Kidney capillary endothelial cell (primary cell): ENCODE results near the gene MPST.
"Not testable (repeated sequence)": the region's sequence is repeated elsewhere in the genome, so short reads cannot be mapped to it uniquely, and the experiment has no call there.

Source experiments
- DNase-seq: peaks from one replicate; pipeline ENCODE4 v3.0.0-alpha.2; 2018; ENCODE audit warnings: low spot score

Gene MPST

DNA sequence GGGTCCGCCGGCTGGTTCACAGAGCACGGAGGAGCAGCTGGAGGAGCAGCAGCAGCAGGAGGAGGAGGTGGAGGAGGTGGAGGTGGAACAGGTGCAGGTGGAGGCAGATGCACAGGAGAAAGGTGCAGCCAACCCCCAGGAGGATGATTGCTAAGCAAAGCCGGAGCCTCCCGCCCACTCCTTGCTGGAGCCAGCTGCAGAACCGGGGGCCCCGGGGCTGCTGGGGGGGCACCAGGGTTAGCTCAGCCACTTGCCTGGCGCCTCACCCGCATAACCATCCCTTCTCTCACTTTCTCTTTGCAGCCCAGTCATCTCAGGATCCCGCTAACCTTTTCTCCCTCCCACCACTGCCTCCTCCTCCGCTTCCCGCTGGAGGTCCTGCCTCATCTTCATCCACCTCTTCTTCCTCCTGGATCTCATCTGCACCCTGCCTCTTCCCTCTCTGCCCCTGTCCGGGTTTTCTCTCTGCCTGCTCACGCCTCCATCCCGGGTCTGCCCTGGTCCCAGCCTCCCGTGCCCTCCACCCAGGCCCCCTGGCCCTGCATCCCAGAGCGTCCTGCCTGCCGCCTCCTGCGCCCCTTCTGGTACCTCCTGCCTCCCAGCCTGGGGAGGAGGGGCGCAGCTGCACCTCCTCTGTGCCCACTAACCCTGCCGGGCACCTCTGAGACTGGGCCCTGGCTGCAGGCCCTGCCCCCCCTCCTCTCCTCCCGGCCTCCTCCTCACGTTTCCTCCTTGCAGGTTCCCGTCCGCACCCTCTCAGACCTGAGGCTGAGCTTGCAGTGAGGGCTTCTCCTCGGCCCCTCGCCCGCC lies 41.5 kb downstream of the MPST start:
- no peak for DNase-seq

DNA sequence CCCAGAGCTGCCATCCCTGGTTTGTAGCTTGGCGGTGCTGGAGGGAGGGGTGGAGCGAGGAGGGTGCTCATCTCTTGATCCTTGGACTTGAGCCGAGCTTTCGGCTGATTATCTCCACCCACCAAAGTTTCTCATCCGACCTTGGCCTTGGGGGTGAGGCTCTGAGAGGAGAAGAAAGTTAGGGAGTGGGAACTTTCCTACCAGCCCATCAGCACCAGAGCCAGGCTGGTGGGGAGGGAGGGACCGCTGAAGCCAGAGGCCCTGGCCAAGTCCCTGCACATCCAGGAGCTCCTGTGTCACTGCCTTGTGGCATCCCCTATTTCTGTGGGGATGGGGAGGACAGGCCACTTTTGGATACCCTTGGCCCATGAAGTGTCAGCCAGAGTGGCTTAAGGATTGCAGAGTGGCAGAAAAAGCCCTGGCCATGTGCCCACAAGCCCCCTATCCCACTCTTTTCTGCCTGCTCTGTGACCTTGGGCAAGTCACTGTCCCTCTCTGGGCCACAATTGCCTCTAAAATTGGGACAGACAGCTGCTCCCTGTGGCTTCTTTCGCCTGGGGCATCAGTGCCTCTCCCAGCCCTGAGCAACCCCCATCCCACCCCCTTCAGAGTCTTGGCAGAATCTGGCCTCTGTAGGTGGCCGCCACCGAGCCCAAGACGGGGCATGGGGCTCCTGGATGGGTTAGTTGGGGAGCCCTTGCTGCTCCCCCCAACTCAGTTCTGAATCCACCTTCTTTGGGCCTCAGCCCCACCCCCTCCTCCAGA lies 42.3 kb downstream of the MPST start:
- DNase-seq = no peak

- DNase-seq = no peak
These were observed 42.8 kb downstream of the MPST start for GRCh38 chr22:37062376-37062675.

DNA sequence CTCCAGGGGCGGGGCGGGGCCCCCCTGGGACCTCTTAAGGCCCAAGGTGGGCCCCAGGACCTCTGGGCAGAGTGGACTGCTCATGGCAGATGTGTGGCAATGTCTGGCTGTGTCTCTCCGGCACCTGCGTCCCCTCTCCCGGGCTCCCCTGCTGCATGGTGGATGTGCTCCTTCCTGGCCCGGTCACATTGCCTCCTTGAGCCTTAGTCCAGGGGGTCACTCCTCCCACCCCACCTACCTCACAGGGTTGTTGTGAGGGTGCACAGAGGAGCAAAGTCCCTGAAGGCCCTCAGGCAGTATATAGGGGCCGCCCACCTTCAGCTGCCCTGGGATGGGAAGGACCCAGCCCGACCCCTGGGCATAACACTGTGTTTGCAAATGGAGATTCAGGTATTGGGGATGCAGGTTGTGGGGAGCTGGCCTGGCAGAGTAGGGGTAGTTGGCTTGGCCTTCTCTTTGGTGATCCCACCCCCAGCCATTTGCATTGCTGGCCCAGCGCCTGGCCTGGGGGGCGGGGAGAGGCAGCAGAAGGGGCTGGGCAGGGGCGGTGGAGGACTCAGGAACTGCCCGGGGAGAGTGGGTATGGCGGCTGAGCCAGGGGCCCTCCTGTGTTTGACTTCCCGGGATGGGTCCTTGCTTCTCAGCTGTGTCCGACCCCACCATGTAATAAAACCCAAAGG lies 43.3 kb downstream of the MPST start:
- no peak for DNase-seq

DNA sequence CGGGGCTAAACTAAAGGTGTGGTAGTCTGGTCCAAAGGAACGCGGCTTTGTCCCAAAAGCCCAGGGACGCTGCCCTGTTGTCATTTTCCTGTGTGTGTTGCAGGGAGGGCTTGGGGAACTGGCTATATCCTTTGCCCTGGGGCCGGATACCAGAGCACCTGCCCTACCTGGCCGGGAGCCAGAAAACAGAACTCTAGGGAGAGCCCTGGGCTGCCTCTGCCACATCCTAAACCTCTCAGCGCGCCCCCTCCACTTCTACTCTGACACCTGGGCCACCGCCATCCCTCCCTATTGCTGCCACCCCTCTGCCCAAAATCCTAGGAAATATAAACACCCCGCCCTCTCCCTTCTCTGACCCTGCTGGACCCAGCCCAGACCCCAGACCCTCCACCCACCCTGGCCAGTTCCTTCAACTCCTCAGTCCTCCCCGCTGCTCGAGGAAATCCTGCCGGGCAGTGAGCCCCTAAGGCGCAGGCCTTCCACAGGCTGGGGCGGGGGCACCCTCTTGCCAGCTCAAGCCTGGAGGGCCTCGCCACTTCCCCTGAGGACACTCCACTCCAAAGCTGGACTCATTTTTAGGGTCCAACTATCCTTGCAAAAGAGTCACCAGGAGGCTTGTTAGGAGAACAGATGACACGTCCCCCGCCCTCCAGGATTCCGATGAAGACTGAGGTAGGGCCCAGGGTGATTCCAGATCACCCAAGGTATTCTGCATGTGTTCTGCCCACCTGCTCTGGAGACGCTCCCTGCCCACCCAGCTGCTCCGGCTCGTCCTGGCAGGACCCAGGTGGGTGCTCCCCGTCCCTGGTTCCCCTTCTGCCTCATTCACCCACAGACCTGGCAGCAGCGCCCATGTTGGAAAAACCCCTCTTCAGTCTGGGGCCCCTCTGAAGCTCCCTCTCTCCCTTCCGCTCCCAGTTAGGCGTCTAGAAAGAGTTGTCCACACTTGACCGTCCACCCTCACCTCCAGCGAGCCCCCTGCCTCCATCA lies 44.2 kb downstream of the MPST start:
- DNase-seq = no peak

DNA sequence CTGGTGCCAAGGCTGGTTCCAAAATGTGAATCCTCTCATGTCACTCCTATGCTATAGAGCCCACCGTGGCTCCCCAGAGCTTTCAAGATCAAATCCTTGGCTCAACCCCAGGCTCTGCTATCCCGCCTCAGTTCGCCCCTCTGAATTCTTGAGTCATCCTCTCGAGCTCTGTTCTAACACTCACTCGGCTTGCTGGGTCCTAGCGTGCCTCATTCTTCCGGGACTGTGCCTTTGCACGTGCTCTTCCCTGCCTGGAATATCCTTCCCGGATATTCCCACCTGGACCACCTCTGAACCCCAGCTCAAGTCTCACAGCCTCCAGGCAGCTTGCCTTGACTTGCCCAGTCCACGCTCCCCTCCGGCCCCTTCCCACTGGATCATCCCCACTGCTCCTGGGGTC lies 45.0 kb downstream of the MPST start:
- DNase-seq = no peak

DNA sequence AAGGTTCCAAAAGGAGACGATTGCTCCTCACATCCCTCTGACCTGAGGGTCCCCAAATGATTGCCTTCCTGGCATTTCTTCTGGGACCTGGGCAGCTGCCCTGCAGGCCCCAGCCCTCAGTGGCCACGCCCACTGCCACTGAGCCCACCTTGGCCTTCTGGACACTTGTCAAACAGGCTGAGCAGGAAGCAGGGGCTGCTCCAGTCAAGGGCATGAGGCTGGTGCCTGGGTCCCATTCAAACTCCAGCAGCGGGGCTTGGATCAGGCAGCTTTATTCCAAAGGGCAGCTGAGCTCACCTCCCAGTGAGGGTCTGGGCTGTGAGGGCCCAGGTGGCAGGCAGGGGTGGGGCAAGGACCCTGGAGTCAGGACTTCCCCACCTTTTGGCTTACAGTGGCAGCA lies 45.6 kb downstream of the MPST start:
- DNase-seq = no peak

DNA sequence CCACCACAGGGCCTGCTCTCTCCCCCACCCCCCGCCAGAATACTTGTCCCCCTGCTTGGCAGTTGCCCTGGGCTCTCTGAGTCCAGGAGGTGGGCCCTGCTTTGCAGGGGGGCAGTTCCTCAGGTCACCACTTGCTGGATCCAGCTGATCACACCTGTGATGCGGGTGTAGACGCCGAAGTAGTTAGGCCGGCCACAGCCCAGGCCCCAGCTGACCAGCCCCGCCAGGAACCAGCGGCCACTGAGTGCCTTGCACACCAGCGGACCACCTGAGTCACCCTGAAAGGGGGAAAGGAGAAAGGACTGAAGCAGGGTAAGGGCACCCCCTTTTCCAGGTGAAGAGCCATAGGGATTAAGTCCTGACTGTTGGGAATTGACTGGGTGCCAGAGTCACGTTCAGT lies 46.4 kb downstream of the MPST start:
- no peak for DNase-seq

DNA sequence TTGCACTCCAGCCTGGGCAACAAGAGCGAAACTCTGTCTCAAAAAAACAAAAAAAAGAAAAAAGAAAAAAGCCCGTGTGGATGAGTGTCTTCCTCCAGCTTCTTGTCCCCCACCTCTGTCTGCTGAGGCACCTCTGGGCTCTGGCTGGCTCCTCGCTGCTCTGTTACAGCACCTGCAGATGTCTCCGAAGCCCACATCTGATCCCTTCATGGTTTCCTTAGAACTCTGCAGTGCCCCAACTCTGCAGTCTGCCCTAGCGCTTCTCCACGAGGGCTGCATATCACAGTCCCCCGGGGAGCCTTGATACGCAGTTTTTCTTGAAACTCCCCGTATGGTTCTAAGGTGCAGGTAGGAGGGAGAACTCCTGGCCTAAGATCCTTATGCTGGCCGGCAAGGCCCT lies 47.9 kb downstream of the MPST start:
- no peak for DNase-seq

DNA sequence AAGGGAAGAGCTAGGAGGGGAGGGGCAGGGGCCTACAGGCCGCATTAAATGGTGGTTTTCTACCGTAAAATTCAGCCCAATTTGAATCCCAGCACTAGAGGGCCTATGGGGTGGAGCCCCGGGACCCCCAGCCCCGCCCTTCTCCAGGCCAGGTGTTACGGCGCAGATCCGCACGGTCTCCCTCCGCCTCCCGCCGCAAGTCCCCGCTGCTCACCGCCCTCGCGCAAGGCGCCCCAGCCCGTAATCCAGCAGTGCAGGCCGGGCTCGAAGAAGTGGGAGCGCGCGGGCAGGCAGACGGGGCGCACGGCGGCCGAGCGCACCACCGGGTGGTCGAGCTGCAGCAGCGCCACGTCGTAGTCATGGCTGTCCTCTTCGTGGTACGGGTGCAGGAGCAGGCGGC lies 49.3 kb downstream of the MPST start:
- no peak for DNase-seq

DNA sequence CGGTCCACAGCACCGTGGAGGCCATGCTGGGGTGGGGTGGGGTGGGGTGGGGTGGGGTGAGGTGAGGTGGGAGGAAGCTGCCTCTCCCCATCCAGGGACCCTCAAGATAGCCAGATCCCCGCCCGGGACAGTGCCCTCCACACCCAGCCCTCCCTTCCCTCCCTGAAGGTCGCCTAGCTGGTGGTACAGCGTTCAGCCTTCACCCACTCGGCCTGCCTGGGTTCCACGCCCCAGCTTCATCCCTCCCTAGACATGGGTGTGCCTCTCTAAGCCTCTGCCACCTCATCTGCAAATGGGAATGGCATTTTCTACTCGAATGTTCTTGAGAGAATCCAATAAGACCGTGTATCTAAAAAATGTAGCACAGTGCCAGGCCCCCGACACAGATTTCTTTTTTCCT lies 49.8 kb downstream of the MPST start:
- no peak for DNase-seq

DNA sequence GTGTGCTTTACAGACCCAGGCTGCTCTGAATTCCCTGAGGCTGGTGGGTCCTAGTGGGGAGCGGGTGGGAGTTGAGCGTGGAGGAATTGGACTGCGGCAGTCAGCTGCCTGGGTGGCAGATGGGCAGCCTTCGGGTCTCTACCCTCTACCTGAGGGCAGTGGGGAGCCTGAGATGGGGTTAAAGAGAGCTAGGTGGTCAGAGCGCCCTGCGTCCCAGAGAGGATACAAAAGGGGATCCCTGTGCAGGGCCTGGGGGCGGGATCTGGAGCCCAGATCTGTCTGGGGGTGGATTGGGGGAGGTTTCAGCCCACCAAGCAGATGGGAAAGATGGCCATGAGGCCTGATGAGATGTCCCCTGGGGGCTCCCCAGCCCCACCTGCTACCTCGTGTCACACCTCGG lies 50.2 kb downstream of the MPST start:
- no peak for DNase-seq

- no peak for DNase-seq
These were observed 50.8 kb downstream of the MPST start for GRCh38 chr22:37070334-37070733.

- DNase-seq = no peak
These were observed 51.2 kb downstream of the MPST start for GRCh38 chr22:37070744-37071143.

DNA sequence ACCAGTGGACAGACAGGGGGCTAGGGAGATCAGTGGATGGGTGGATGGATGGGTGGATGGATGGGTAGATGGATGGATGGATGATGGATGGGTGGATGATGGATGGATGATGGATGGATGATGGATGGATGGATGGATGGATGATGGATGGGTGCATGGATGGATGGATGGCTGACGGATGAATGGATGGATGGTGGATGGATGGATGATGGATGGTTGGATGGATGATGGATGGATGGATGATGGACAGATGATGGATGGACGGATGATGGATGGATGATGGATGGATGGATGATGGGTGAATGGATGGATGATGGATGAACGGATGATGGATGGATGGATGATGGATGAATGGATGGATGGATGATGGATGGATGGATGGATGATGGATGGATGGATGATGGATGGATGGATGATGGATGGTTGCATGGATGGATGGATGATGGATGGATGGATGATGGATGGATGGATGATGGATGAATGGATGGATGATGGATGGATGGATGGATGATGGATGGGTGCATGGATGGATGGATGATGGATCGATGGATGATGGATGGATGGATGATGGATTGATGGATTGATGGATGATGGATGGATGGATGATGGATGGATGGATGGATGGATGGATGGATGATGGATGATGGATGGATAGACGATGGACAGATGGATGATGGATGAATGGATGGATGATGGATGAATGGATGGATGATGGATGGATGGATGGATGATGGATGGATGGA lies 52.5 kb downstream of the MPST start:
- not testable (repeated sequence) for DNase-seq

GRCh38 chr22:37072673-37073072 lies 53.1 kb downstream of the MPST start:
- no peak for DNase-seq

GRCh38 chr22:37074537-37074936 lies 55.0 kb downstream of the MPST start:
- no peak for DNase-seq

DNA sequence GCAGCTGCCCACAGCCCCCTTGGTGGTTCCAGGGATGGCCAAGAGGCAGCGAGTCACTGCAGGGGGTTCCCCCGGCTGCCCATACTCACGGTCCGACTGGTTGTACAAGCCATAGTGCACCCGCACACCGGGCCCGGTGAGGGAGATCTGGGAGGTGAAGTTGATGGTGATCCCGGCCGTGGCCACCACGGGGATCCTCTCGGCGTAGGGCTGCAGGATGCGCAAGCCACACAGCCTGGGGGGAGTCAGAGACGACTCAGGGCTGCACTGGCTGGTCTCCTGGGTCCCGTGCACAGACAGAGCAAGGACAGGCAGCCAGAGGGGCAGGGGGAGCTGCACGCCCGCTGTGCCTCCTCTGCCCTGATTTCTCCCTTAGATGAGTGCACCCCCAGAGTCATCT lies 55.5 kb downstream of the MPST start:
- DNase-seq = no peak

- no peak for DNase-seq
These were observed 56.4 kb downstream of the MPST start for GRCh38 chr22:37075822-37076433.

GRCh38 chr22:37077802-37078448 lies 58.4 kb downstream of the MPST start:
- DNase-seq = peak; percentile 60
